HepG2 (cell line): ENCODE measurements around the gene PDE3B. TPM values are rescaled to one million over a fixed set of nuclear protein-coding genes. Genes with fewer than 3 reads are reported as not detected.

Experiments
- ARID3A ChIP-seq: IDR thresholded peaks from 2 replicates; pipeline ENCODE4 v1.6.1; 2012; ENCODE audit warnings: low read depth, low read length, improper control_type of control experiment
- ATF2 ChIP-seq: sonication (generic); formaldehyde crosslinking; IDR thresholded peaks from 2 replicates; pipeline ENCODE4 v1.4.0; 2020; ENCODE audit warnings: missing genetic modification reagents
- EEA1 ChIP-seq: sonication (generic); formaldehyde crosslinking; IDR thresholded peaks from 2 replicates; pipeline ENCODE4 v1.5.1; 2020; ENCODE audit warnings: mild to moderate bottlenecking, missing genetic modification reagents, borderline replicate concordance
- GLI4 ChIP-seq: sonication (generic); formaldehyde crosslinking; IDR thresholded peaks from 2 replicates; pipeline ENCODE4 v1.5.1; 2020; ENCODE audit warnings: missing genetic modification reagents, mild to moderate bottlenecking, moderate library complexity, borderline replicate concordance
- MAFG ChIP-seq: sonication (generic); formaldehyde crosslinking; IDR thresholded peaks from 2 replicates; pipeline ENCODE4 v1.5.1; 2020; ENCODE audit warnings: mild to moderate bottlenecking, missing genetic modification reagents
- ONECUT2 ChIP-seq: sonication (generic); formaldehyde crosslinking; IDR thresholded peaks from 2 replicates; pipeline ENCODE4 v1.4.0; 2020; ENCODE audit warnings: missing genetic modification reagents
- PHF21A ChIP-seq: sonication (generic); formaldehyde crosslinking; IDR thresholded peaks from 2 replicates; pipeline ENCODE4 v1.5.0; 2020; ENCODE audit warnings: mild to moderate bottlenecking, missing genetic modification reagents
- PRDM15 ChIP-seq: sonication (generic); formaldehyde crosslinking; IDR thresholded peaks from 2 replicates; pipeline ENCODE4 v1.4.0; 2020; ENCODE audit warnings: missing genetic modification reagents
- RCOR2 ChIP-seq: IDR thresholded peaks from 2 replicates; pipeline ENCODE4 v1.6.1; 2016; ENCODE audit warnings: missing biosample characterization, missing genetic modification reagents
- RXRB ChIP-seq: IDR thresholded peaks from 2 replicates; pipeline ENCODE4 v1.6.1; 2016; ENCODE audit warnings: borderline replicate concordance, missing genetic modification reagents, missing compliant biosample characterization
- SNAPC2 ChIP-seq: sonication (generic); formaldehyde crosslinking; IDR thresholded peaks from 2 replicates; pipeline ENCODE4 v1.8.1; 2022; ENCODE audit warnings: mild to moderate bottlenecking, missing genetic modification reagents
- ZNF12 ChIP-seq: sonication (generic); formaldehyde crosslinking; IDR thresholded peaks from 2 replicates; pipeline ENCODE4 v1.5.0; 2020; ENCODE audit warnings: missing genetic modification reagents
- ZNF232 ChIP-seq: sonication (generic); formaldehyde crosslinking; IDR thresholded peaks from 2 replicates; pipeline ENCODE4 v1.4.0; 2020; ENCODE audit warnings: missing genetic modification reagents, borderline replicate concordance
- ZNF263 ChIP-seq: sonication (generic); formaldehyde crosslinking; IDR thresholded peaks from 2 replicates; pipeline ENCODE4 v1.4.0; 2020; ENCODE audit warnings: missing genetic modification reagents
- ZNF280B ChIP-seq: sonication (generic); formaldehyde crosslinking; IDR thresholded peaks from 2 replicates; pipeline ENCODE4 v1.5.0; 2020; ENCODE audit warnings: missing genetic modification reagents, mild to moderate bottlenecking, borderline replicate concordance
- ZNF580 ChIP-seq: IDR thresholded peaks from 2 replicates; pipeline ENCODE4 v1.6.1; 2016; ENCODE audit warnings: low read depth, borderline replicate concordance
- ZNF800 ChIP-seq: sonication (generic); formaldehyde crosslinking; IDR thresholded peaks from 2 replicates; pipeline ENCODE4 v1.4.0; 2020; ENCODE audit warnings: missing genetic modification reagents
- ZNF816 ChIP-seq: sonication (generic); formaldehyde crosslinking; IDR thresholded peaks from 2 replicates; pipeline ENCODE4 v1.8.0; 2022; ENCODE audit warnings: missing genetic modification reagents, mild to moderate bottlenecking, borderline replicate concordance
- ZSCAN25 ChIP-seq: sonication (generic); formaldehyde crosslinking; IDR thresholded peaks from 2 replicates; pipeline ENCODE4 v1.8.0; 2022; ENCODE audit warnings: mild to moderate bottlenecking, missing genetic modification reagents
- polyA plus RNA-seq, 8 experiments: library from polyadenylated mRNA; depleted of rRNA in 3 of 8; stranded (reverse) in 7 of 8; unstranded in 1 of 8; fragments of >200 nt; fragmentation: Illumina TruSeq in 4 of 8; extraction: Trizol in 4 of 8; gene quantifications; 2 replicates each; pipeline versions ENCODE4 v1.2.1 to v1.2.3, GENCODE V29; 2011 to 2016; ENCODE audit warnings: low read depth in 4 of 8, missing spikeins in 1 of 8, mixed read lengths in 1 of 8; ENCODE audit not compliant: insufficient read depth in 1 of 8
- total RNA-seq, 5 experiments: library from RNA; depleted of rRNA; stranded (reverse); fragments of >200 nt; fragmentation: Illumina TruSeq; extraction: Trizol; gene quantifications; 2 replicates each; pipeline ENCODE4 v1.2.3, GENCODE V29; 2016; ENCODE audit warnings: low read depth in 1 of 5

Gene PDE3B
- total and polyA plus RNA-seq, 2 of the 13 experiments (the other 11 are each of a cell fraction or from before 2014, with no cell fraction given): 14.1 to 26.5 TPM

GRCh38 chr11:14741195-14741594 is 97.6 kb downstream of the PDE3B start (continued):
- no peak for TF ChIP-seq ZNF800 (CRISPR knock-in tag)
- TF ChIP-seq SNAPC2: no peak
- TF ChIP-seq MAFG (CRISPR knock-in tag): no peak
- TF ChIP-seq ARID3A: peak; percentile 76
- no peak for TF ChIP-seq ZSCAN25 (CRISPR knock-in tag)
- peak; percentile 79 for TF ChIP-seq ATF2 (CRISPR knock-in tag)
- TF ChIP-seq ZNF580 (CRISPR knock-in tag): no peak
- TF ChIP-seq RXRB (CRISPR knock-in tag): peak; percentile 68; the same call in 1 of the 2 replicates
- TF ChIP-seq ZNF263 (CRISPR knock-in tag): no peak
- no peak for TF ChIP-seq PRDM15 (CRISPR knock-in tag)
- peak; percentile 94 for TF ChIP-seq ONECUT2
- TF ChIP-seq ZNF816: no peak; the same call in 1 of the 2 replicates
- TF ChIP-seq RCOR2 (CRISPR knock-in tag): 0 out of 2 replicates have a peak, but pooled peaks have one; percentile 24
- TF ChIP-seq PHF21A: peak; percentile 35; the same call in 1 of the 2 replicates
- no peak for TF ChIP-seq EEA1
- TF ChIP-seq GLI4 (CRISPR knock-in tag): no peak
- no peak for TF ChIP-seq ZNF280B
- TF ChIP-seq ZNF232 (CRISPR knock-in tag): no peak
- TF ChIP-seq ZNF12 (CRISPR knock-in tag): no peak
